Stimulated activated CD4-positive, alpha-beta T cell treated with anti-CD3 and anti-CD28 coated beads, Interleukin-1b, Interleukin-23, amount 100 ng/mL, for 48 hours (primary cell): ENCODE data around the gene SLC7A6OS.
A peak's percentile ranks its signal among the peaks of the same experiment; 100 is the strongest.

Source experiments
- DNase-seq: peaks from one replicate; pipeline ENCODE4 v3.0.0-alpha.2; 2020

The SLC7A6OS gene

GRCh38 chr16:68275611-68276191 is 35.0 kb downstream of the SLC7A6OS start:
- DNase-seq, result peak; percentile 33

- DNase-seq, result no peak
Measured at GRCh38 chr16:68274441-68274840, 36.3 kb downstream of the SLC7A6OS start.

- DNase-seq, result no peak
Measured at GRCh38 chr16:68273896-68274295, 36.9 kb downstream of the SLC7A6OS start.

- no peak for DNase-seq
Measured at GRCh38 chr16:68273459-68273858, 37.3 kb downstream of the SLC7A6OS start.

GRCh38 chr16:68272507-68273209 is 38.1 kb downstream of the SLC7A6OS start:
- peak; percentile 20 for DNase-seq

- no peak for DNase-seq
Measured at GRCh38 chr16:68270353-68270752, 40.4 kb downstream of the SLC7A6OS start.

- DNase-seq, result no peak
Measured at GRCh38 chr16:68269793-68270192, 41.0 kb downstream of the SLC7A6OS start.

- DNase-seq, result no peak
Measured at GRCh38 chr16:68267612-68268405, 42.9 kb downstream of the SLC7A6OS start.

- DNase-seq, result peak; percentile 61
Measured at GRCh38 chr16:68265078-68265920, 45.4 kb downstream of the SLC7A6OS start.

- DNase-seq, result peak; percentile 87
Measured at GRCh38 chr16:68264128-68265077, 46.3 kb downstream of the SLC7A6OS start, which contains the start of gene SLC7A6. Gene SLC7A6, plus strand, starts transcription at chr16:68264526. Its CDS starts 10,201 bp downstream, at chr16:68274727.

GRCh38 chr16:68263559-68264127 is 47.1 kb downstream of the SLC7A6OS start:
- DNase-seq, result no peak

GRCh38 chr16:68259007-68259825 is 51.5 kb downstream of the SLC7A6OS start:
- no peak for DNase-seq

GRCh38 chr16:68257906-68258800 is 52.6 kb downstream of the SLC7A6OS start:
- DNase-seq, result no peak

- DNase-seq, result no peak
Measured at GRCh38 chr16:68257251-68257905, 53.4 kb downstream of the SLC7A6OS start.

GRCh38 chr16:68255712-68256111 is 55.0 kb downstream of the SLC7A6OS start:
- no peak for DNase-seq

GRCh38 chr16:68253721-68254120 is 57.0 kb downstream of the SLC7A6OS start:
- DNase-seq, result no peak

- DNase-seq, result no peak
Measured at GRCh38 chr16:68252383-68252782, 58.4 kb downstream of the SLC7A6OS start.

GRCh38 chr16:68251832-68252231 is 58.9 kb downstream of the SLC7A6OS start:
- no peak for DNase-seq

GRCh38 chr16:68250951-68251350 is 59.8 kb downstream of the SLC7A6OS start:
- no peak for DNase-seq
